Nephron progenitor cell (in vitro differentiated cells): ENCODE results near the gene HSPA9.

Experiments used
- DNase-seq: peaks from one replicate; pipeline ENCODE4 v3.0.0; 2021
- H3K27ac Mint-ChIP-seq: 2 replicates; pipeline ENCODE4 v1.8.0; 2021; ENCODE audit warnings: mild to moderate bottlenecking, moderate library complexity, mixed read lengths
- H3K27me3 Mint-ChIP-seq: 2 replicates; pipeline ENCODE4 v1.8.0; 2021; ENCODE audit warnings: mild to moderate bottlenecking, low read depth, mixed read lengths; ENCODE audit not compliant: poor library complexity
- H3K36me3 Mint-ChIP-seq: 2 replicates; pipeline ENCODE4 v1.8.0; 2021; ENCODE audit warnings: low read depth, mixed read lengths
- H3K4me1 Mint-ChIP-seq: 2 replicates; pipeline ENCODE4 v1.8.0; 2021; ENCODE audit warnings: mixed read lengths
- H3K4me3 Mint-ChIP-seq: 2 replicates; pipeline ENCODE4 v1.8.0; 2021; ENCODE audit warnings: mild to moderate bottlenecking, moderate library complexity, mixed read lengths
- H3K9me3 Mint-ChIP-seq: 2 replicates; pipeline ENCODE4 v1.8.0; 2021; ENCODE audit warnings: mild to moderate bottlenecking, moderate library complexity, mixed read lengths
- TF ChIP-seq, protein P1 (sequence below): fragments of 200-600 bp; sonication (generic); IDR thresholded peaks from 2 replicates; pipeline ENCODE4 v1.5.0; 2021; ENCODE audit warnings: antibody characterized with exemption

Gene HSPA9

GRCh38 chr5:138569782-138570181 is 5.4 kb downstream of the HSPA9 start:
- Mint-ChIP-seq H3K27ac (peak overlapping the region; percentile 80), H3K9me3 (no peaks in the 10 kb centered on the region), H3K4me3 (no peak overlapping the region)

GRCh38 chr5:138568061-138568824 is 7.0 kb downstream of the HSPA9 start:
- H3K4me3 Mint-ChIP-seq = peak overlapping the region; percentile 18
- H3K27me3 Mint-ChIP-seq = no peaks in the 10 kb centered on the region
- H3K27ac Mint-ChIP-seq = peak overlapping the region; percentile 96
- peaks cover 31% of the 10 kb centered on the region for H3K4me1 Mint-ChIP-seq
- DNase-seq = peak; percentile 37
- TF ChIP-seq, protein P1, sequence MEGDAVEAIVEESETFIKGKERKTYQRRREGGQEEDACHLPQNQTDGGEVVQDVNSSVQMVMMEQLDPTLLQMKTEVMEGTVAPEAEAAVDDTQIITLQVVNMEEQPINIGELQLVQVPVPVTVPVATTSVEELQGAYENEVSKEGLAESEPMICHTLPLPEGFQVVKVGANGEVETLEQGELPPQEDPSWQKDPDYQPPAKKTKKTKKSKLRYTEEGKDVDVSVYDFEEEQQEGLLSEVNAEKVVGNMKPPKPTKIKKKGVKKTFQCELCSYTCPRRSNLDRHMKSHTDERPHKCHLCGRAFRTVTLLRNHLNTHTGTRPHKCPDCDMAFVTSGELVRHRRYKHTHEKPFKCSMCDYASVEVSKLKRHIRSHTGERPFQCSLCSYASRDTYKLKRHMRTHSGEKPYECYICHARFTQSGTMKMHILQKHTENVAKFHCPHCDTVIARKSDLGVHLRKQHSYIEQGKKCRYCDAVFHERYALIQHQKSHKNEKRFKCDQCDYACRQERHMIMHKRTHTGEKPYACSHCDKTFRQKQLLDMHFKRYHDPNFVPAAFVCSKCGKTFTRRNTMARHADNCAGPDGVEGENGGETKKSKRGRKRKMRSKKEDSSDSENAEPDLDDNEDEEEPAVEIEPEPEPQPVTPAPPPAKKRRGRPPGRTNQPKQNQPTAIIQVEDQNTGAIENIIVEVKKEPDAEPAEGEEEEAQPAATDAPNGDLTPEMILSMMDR = no peak
- H3K9me3 Mint-ChIP-seq = no peaks in the 10 kb centered on the region
- peaks cover 85% of the 10 kb centered on the region for H3K36me3 Mint-ChIP-seq

More at GRCh38 chr5:138569782-138570181, 5.4 kb downstream of the HSPA9 start:
- Mint-ChIP-seq H3K27me3 (no peaks in the 10 kb centered on the region), H3K4me1 (peaks cover 46% of the 10 kb centered on the region), H3K36me3 (peaks cover 83% of the 10 kb centered on the region)
- no peak for DNase-seq
- TF ChIP-seq, protein P1 = no peak

DNA sequence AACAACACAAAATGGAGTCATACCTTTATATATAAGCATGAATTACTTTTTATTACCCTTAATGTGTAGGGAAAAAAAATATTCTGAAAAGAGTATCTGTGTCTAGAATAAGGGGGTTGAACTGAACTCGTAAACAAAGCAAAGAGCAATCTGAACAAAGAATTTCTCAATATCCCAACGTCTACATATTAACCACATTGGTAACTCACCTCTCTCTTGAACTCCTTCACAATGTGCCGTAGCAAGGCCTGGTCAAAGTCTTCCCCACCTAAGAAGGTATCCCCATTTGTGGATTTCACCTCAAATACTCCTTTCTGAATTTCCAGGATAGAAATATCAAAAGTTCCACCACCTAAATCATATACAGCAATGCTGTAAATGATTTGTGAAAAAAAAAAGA is 8.4 kb downstream of the HSPA9 start:
- TF ChIP-seq, protein P1 = no peak
- H3K27ac Mint-ChIP-seq = peak overlapping the region; percentile 96
- no peaks in the 10 kb centered on the region for H3K9me3 Mint-ChIP-seq
- H3K4me1 Mint-ChIP-seq = peaks cover 26% of the 10 kb centered on the region
- no peaks in the 10 kb centered on the region for H3K27me3 Mint-ChIP-seq
- DNase-seq = no peak
- H3K4me3 Mint-ChIP-seq = no peak overlapping the region
- H3K36me3 Mint-ChIP-seq = peaks cover 73% of the 10 kb centered on the region

GRCh38 chr5:138565100-138565821 is 9.9 kb downstream of the HSPA9 start:
- H3K9me3 Mint-ChIP-seq = no peaks in the 10 kb centered on the region
- H3K4me1 Mint-ChIP-seq = peaks cover 26% of the 10 kb centered on the region
- no peaks in the 10 kb centered on the region for H3K27me3 Mint-ChIP-seq
- H3K4me3 Mint-ChIP-seq = no peak overlapping the region
- H3K36me3 Mint-ChIP-seq = peaks cover 76% of the 10 kb centered on the region
- TF ChIP-seq, protein P1 = no peak
- H3K27ac Mint-ChIP-seq = no peak overlapping the region
- no peak for DNase-seq

DNA sequence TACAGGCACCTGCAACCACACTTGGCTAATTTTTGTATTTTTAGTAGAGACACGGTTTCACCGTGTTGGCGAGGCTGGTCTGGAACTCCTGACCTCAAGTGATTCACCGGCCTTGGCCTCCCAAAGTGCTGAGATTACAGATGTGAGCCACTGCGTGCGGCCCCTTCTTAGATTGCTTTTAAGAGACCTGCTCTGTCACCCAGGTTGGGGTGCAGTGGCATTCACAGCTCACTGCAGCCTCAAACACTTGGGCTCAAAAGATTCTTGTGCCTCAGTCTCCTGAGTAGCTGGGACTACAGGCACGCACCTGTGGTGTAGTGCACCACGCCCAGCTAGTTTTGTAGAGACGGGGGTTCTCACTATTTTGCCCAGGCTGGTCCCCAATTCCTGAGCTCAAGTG is 11.0 kb downstream of the HSPA9 start:
- Mint-ChIP-seq H3K36me3 (peaks cover 77% of the 10 kb centered on the region), H3K4me3 (no peak overlapping the region), H3K4me1 (peaks cover 19% of the 10 kb centered on the region), H3K27me3 (no peaks in the 10 kb centered on the region), H3K27ac (no peak overlapping the region), H3K9me3 (no peaks in the 10 kb centered on the region)
- TF ChIP-seq, protein P1 = no peak
- DNase-seq = no peak
